Fibroblast of the conjunctiva (primary cell): ENCODE data around the gene LAMA3.

Experiments
- DNase-seq: peaks from one replicate; pipeline ENCODE4 v3.0.0-alpha.2; 2010; ENCODE audit warnings: low read depth

The LAMA3 gene

DNA sequence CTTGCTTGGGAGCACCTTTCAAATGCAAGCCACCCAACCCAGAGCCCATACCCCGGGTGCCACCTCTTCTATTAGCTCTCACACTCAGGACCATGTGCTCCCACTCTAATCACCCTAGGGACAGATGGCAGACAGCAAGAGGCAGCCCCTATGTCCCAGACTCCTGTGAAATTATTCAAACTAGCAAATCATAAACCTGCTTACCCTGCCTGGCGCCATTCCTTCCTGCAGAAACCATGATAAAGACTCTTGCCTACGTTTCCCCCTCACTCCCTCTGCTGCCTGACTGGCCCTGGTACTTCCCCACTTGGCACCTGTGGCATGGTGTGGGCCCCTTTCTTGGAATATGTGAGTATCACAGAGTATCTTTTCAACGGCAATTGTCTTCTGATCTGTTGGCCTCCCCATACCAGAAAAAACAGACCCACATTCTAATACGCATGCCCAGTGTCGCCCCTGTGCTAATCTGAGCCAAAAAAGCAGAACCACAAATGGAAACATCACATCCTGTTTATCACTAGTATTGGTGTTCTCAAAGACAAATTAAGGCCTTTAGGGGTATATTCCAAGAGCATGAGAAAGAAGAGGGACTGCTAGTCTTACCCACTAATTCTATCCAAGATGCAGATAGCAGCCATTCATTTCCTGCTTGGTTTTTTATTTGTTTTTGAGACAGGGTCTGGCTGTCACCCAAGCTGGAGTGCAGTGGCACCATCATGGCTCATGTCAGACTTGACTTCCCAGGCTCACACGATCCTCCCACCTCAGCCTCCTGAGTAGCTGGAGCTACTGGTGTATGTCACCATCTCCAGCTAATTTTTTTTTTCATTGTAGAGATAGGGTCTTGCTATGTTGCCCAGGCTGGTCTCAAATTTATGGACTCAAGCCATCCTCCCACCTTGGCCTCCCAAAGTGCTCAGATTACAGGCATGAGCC, 281.2 kb downstream of the LAMA3 start:
- no peak for DNase-seq

DNA sequence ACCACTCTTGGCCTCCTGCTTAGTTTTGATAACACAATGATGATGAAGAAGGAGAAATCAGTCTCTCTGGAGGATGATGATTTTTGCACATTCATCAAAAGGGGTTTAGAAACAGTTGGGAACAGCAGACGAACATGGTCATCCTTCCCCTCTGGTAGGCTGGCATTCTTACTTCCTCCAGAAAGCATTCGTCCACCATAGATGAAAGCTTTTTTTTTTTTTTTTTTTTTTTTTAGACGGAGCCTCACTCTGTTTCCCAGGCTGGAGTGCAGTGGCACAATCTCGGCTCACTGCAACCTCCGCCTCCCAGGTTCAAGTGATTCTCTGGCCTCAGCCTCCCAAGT, 281.8 kb downstream of the LAMA3 start:
- no peak for DNase-seq

DNA sequence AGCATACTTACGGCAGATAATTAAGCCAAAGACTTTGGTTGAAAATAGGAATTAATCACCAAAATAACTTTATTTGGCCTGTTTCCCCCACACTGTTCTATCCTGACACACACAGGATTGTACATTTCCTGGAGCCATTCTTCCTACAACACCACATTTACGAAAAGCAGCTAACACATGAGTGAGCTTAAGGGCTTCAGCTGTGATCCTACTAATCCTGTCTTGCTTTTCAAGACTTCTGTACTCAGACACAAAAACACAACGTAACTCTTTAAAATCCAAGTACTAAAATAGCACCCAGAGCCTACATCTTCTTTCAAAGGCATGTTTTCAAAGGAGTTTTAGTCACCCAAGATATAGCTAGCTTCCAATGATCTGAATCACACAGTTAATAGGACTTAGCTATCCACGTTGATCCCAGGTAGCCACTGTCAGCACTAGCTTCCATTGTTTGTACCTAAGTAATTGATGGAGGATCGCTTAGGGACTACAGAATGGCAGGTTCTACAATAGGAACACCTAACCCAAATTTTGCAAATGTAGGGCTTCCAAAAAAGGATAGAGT, 282.5 kb downstream of the LAMA3 start:
- no peak for DNase-seq

DNA sequence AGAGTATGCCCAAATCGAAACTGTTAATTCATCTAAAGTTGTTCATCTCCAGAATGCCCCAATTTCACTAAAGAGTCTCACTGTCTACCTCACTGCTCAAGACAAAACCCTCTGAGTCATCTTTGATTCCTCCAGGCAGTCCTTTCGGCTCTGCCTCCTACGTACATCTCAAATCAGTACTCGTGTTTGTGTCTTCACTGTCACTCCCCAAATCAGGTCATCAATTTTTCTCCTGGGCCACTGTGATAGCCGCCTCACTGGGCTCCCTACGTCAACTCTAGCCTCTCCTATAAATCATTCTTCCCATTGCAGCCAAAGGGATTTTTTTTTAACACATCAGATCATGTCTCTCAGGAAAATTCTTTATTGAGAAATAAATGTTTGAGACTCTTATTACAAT, 283.2 kb downstream of the LAMA3 start:
- no peak for DNase-seq

DNA sequence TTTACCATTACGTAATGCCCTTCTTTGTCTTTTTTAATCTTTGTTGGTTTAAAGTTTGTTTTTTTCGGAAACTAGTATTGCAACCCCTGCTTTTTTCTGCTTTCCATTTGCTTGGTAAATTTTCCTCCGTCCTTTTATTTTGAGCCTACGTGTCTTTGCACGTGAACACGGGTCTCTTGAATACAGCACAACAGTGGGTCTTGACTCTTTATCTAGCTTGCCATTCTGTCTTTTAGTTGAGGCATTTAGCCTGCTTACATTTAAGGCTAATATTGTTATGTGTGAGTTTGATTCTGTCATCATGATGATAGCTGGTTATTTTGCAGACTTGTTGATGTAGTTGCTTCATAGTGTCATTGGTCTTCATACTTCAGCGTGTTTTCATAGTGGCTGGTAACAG, 287.9 kb downstream of the LAMA3 start:
- no peak for DNase-seq

DNA sequence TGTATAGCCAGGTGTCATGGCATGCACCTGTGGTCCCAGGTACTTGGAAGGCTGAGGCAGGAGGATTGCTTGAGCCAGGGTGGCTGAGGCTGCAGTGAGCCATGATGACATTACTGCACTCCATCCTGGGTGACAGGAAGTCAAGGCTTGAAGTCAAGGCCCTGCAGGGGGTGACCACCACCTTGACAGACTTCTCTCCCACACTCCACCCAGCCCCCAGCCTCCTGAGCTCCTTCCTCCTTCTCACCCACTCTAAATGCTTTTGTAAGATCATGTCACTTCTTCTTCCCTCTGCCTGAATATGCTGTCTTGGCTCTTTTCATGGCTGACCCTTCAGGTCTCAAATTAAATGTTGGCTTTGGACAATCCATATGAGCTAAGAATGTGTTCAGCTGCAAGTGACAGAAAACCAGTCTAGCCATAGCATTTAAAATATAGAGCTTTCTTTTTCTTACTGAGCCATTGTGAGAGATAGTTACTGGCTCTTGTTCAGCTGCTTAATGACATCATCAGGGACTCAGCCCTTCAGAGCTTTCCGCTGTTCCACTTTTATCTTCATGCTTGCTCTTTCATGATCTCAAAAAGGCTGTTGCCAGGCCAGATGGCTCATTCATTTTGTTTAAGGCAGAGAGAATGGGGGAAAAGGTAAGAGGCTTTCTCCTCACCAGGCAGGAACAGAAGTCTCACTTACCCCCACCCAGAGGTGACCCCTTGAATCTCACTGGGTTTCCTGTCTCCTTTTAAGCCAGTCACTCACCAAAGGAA, 288.6 kb downstream of the LAMA3 start:
- DNase-seq: no peak

DNA sequence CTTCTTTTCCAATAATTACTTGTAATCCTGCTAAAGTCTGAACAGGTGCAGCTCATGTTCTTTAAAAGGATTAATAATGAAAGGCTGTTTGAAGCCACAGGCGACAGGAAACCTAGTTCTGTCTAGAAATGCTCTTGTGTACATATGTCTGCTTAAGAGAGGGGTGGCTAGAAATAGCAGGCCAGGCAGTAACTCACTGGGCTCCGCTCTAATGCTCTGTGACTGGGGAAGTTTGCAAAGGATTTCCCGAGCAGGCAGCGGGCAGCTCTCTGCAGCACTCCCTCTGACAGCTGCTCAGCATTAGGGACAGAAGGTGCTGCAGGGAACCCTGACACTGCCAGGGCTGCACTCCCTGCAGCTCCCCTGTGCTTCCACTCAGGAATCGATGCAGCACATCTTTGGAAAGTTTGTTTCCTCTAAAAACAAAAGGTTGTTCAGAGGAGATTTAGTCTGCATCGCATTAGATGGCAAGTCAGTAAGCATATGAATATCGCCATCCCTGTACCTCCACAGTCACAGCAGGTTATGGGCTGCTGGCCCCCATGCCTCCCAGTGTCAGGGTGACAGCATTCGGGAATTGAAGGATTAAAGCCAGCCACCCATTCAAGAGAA, 292.2 kb downstream of the LAMA3 start:
- no peak for DNase-seq

DNA sequence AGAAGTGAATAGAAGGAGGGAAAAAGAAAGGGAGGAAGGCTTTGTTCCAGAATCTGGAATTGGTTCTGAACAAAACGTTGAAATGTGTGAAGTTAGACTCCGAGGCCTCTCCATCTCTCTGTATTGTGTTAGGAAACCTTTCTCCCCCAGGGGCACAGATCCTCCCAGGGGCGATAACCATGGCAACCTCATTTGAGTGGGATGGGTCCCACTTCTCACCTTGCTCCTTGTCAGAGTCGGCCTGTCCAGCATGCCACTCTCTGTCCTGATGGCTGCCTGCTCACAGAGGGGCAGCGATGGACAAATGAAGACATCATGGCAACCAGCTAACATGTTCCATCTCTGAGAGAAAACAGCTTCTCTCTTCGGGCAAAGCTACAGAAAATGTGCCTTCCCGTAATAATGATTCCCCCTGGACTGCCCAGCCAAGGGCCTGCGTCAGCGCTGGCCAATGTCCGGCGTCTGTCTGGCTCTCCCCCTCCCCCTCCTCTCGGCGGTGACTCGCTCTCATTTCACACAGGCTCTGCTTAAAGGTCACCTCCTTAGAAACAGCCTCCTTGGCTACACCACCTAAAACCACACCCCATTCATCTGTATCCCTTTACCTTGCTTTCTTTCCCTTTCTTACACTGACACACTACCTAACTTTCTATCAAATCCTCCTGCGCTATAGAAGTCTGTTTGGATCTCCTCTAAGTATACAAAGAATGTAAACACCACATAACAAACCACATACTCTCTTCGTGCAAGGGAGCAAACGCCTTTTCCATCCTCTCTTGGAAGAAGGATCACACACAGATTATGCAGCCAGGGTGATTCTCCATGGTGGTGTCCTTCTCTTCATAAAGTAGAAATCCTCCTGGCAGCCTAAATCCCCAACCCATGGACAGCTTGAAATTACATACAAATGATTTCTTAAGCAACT, 293.2 kb downstream of the LAMA3 start:
- peak; percentile 52 for DNase-seq

DNA sequence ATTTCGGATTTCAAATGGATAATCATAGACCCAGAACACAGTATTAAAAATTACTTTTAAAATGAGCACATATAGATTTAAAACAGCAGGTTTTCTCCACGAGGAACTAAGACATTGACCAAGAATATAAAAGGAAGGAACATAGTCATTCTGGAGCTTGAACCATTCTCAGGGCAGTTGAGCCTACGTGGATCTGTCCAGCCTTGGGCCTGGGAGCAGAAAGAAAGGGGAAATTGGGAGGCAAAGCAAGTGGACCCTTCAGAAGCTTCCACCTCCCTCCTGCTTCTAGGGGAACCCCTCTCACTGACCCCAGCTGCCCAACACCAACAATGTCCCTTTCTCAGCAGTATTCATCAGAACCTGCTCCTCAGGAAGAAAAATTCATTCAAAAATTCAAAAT, 293.9 kb downstream of the LAMA3 start:
- no peak for DNase-seq

DNA sequence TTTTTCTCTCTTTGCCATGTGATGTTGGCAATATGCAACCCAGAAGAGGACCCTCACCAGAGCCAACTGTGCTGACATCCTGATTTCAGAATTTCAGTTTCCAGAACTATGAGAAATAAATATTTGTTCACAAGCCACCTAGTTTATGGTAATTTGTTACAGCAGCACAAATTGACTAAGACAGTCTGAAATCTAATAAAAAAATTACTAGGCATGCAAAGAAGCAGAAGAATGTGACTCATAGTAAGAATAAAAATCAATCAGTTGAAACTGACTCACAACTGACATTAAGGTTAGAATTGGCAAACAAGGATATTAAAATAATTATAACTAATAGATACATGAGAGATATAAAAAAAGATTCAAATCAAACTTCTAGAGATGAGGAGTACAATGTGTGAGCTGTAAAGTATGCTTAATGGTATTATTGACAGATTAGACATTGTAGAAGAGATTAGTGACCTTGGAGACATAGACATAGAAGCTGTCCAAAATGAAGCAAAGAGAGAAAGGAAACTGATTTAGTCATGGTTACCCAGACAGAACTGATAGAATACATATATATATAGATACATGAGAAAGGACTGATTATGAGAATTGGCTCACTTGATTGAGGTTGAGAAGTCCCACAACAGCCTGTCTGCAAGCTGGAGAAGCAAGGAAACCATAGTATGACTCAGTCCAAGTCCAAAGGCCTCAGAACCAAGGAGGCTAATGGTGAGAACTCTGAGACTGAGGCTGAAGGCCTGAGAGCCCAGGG, 297.5 kb downstream of the LAMA3 start:
- no peak for DNase-seq

DNA sequence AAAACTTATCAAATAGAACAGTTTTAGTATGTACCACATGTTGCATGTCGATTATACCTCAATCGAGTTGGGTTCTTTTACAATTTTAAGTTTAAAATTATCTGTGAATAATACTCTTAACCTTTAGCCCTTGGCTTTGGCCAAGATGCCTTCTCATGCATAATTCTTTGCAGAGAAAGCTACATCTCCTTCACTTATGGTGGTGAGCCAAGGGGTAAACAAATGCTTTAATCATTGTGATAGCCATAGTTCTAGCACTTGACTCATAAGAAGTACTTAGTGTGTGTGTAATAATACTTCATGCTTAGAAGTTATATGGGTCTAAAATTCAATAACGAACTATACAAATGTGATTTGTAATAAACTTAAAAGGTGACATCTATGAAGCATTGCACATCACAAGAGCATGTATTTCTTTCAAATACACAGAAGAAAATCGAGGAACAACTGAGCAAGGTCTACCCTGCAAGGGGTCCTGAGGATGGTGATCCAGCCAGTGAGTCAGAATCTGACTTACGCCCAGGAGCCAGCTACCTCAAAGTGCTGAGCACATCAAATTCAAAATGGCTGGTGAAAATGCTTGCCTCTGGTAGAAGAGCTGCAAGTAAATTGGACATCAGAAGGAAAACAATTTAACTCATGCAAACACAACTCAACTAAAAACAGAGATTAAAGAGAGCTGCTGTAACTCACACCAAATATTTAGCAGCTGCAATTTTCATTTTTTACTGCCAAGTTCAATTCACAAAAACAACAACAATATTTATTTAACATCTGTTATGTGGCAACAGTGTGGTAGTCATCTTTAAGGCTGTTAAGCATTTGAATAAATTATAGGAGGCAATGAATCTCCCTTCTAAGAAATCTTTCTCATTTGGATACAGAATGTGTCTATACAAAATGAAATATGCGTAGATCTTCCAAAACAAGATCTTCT, 301.5 kb downstream of the LAMA3 start:
- peak; percentile 12 for DNase-seq

DNA sequence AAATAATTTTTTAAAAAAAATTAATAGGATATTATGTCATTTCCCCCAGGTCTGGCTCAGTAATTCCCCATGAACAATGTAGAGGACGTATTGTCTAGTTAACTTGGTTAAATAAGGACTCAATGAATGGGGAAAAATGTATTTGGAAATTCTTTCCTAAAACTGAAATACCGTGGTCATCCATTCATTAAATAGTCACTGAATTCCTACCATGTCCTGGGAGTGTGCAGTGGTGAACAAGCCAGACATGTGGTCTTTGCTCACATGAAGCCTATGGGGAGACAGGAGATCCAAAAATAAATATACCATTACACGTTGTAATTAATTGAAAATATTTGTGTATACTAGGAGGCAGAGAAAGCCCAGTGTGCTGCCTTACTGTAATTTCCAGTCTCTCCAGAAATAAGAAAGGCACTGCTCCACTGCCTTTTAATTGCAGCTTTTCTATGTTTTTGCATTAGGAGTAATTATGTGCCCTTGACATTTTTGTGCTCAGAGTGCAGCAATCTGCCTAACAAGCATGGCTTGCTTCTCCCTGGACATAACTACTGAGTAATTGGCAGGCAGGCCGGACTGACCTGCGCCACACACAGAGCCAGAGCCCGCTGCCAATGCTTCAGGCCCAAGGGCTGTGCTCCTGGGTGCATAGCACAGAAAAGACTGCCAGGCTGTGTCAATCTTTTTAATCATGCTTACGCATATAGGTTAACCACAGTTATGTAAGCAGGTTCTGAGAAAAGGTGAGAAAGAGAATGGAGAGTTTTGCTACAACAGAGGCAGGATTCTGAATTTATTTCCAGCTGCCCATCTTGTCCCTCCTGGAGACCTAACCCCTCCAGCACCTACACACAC, 303.1 kb downstream of the LAMA3 start:
- no peak for DNase-seq

DNA sequence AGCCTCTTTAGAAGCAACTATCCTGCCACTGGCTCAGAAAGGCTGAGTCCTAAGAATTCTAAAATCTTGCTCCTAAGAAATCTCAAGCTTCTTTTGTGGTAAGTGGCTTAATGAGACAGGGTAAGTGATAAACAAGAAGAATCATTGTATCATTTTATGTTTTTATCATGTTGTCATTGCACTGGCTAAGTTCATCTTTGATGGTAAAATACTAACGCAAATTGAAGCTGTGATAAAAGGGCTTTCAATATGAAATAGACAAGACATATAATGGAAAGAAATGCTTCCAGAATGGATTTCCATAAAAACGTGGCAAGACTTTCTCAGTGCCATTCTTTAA, 303.7 kb downstream of the LAMA3 start:
- DNase-seq: no peak

DNA sequence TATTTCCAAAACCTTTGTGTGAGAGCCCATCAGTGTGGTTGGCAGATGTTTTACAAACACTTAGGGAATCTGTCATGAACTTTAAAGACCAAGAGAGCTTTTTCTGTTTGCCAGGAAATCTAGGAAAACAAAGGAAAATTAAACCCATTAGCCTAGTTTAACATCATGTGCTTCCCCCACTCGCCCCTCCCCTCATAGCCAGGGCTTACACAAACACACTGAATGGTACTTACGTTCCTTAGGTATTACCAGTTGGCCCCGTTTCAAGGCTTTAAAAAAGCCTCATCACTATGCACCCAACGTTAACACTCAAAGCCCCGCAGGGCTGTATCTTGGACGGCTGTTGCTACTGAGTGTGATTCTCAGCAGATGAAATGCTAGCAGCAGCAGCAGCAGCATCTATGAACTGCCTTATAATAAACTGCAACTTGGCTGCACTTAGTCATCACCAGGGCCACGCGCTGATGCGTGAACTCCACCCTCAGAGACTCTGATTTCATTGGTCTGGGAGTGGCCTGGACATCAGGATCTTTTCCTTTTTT, 305.2 kb downstream of the LAMA3 start:
- DNase-seq: peak; percentile 94

DNA sequence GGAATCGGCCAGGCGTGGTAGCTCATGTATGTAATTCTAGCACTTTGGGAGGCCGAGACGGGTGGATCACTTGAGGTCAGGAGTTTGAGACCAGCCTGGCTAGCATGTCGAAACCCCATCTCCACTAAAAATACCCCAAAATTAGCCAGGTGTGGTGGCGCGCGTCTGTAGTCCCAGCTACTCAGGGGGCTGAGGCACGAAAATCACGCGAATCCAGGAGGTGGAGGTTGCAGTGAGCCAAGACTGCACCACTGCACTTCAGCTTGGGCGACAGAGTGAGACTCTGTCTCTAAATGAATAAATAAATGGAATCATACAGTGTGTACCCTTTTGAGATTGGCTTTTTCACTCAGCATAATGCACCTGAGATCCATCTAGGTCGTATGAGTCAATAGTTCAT, 305.9 kb downstream of the LAMA3 start:
- no peak for DNase-seq

DNA sequence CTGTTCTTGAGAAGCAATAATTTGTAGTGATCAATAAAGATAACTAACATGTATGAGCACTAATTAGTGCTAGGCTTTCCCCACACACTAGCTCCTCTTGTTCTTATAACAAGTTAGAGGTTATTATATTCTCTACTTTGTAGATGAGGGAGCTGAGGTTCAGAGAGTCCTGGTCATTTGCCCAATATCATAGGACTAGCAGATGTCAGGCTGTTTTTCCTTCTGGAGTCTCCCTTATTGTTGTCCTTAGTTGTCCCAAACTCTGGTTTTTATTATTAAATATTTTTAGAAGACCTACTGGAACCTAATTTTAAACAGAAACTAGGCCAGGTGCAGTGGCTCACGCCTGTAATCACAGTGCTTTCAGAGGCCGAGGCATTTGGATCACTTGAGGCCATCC, 308.8 kb downstream of the LAMA3 start:
- no peak for DNase-seq

DNA sequence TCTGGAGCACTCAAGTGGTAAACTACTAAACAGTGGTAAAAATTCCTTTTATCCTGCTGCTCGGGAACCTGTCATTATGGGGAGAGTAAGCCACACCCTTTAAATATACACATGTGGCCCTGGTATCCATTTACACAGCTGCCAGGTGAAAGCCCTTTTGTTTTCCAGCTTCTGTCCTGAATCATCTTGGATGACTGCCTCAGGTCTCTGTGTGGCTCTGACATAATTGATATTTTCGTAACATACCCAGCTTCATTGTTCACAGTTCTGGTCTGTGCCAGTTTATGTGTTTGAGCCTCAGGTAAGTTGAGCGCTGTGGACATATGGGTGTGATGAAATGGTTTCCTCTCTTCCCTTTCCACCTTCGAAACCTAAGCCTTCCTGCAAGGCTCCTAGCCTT, 309.6 kb downstream of the LAMA3 start:
- DNase-seq: no peak
